HG02588 (cell line): ENCODE results near the gene PSKH1.

Experiments used
- ATAC-seq: cut with Tn5 transposase; IDR thresholded peaks from one replicate; pipeline ENCODE4 v1.9.1; 2021; ENCODE audit warnings: mild to moderate bottlenecking, moderate library complexity; ENCODE audit not compliant: unreplicated experiment

The PSKH1 gene

GRCh38 chr16:67975321-67976105, 82.5 kb downstream of the PSKH1 start:
- ATAC-seq: no peak

GRCh38 chr16:67976205-67976604, 83.2 kb downstream of the PSKH1 start:
- ATAC-seq: no peak

- no peak for ATAC-seq
Measured at GRCh38 chr16:67977005-67977404, 84.0 kb downstream of the PSKH1 start.

DNA sequence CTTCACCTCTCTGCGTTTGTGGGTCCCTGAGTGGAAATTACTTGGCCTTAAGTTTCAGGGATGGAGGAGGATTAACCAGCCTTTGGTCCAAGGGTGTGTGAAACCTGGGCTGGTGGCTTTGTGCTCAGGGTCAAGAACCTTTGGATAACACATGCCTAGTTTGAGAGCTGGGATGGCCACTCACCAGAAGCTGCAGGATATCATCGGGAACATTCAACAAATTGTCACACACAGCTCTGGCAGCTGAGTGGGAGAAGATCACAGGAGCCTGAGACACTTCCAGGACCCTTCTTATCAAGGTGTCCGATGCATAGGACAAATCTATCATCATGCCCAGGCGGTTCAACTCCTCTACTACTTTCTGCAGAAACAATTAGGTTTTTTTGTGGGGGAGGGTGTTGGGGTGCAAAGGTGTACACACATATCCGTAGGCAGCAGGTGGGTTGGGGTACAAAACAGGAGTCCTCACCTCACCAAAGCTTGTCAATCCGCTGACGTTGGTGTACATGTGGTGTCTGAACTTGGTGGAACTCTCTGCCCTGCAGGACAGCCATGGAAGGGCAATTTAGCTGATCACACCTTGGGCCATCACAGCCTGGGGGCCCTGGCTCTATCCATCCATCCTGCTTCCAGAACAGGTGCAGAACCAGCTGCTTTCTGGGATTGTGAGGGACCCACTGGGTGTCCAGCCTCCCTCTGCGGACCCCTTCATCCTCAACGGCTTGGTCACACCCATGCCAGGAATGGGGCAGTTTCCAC, 84.6 kb downstream of the PSKH1 start:
- no peak for ATAC-seq
